ENCODE measurements around the gene ARAP1. TPM values are rescaled to one million over a fixed set of nuclear protein-coding genes. Genes with fewer than 3 reads are reported as not detected.

ARAP1 gene
- total RNA-seq, 1 experiment from 2014 or later: 17.7 TPM

GRCh38 chr11:72641522-72642042, 110.6 kb downstream of the ARAP1 start:
- DNase-seq (ENCODE audit: low spot score): no peak

GRCh38 chr11:72639502-72640375, 112.5 kb downstream of the ARAP1 start:
- DNase-seq (ENCODE audit: low spot score): no peak

GRCh38 chr11:72637926-72638325, 114.3 kb downstream of the ARAP1 start:
- DNase-seq (ENCODE audit: low spot score): no peak

GRCh38 chr11:72637198-72637597, 115.0 kb downstream of the ARAP1 start:
- DNase-seq (ENCODE audit: low spot score): no peak

- DNase-seq (ENCODE audit: low spot score): no peak
Observed at GRCh38 chr11:72636376-72636775, 115.8 kb downstream of the ARAP1 start.

- no peak for DNase-seq (ENCODE audit: low spot score)
Observed at GRCh38 chr11:72635933-72636332, 116.3 kb downstream of the ARAP1 start.

GRCh38 chr11:72635309-72635915, 116.8 kb downstream of the ARAP1 start:
- no peak for DNase-seq (ENCODE audit: low spot score)

Other genes starting within 250 kb of the ARAP1 start
- 2.6 and 3.0 TPM in 2 replicates for gene PDE2A, start 78.0 kb downstream of the ARAP1 start, total RNA-seq (2014; rRNA removed; shearing (Covaris generic))
- gene STARD10, start 41.6 kb upstream of the ARAP1 start, total RNA-seq (2014; rRNA removed; shearing (Covaris generic)): 23.2 and 25.1 TPM in 2 replicates
- gene ATG16L2, start 62.0 kb upstream of the ARAP1 start, total RNA-seq (2014; rRNA removed; shearing (Covaris generic)): 0.66 and 3.4 TPM in 2 replicates

Data from H4 (cell line).